Thoracic aorta (tissue), 2 donors: ENCODE measurements around the gene ARPC5L. TPM values are rescaled to one million over a fixed set of nuclear protein-coding genes. Genes with fewer than 3 reads are reported as not detected.
"Not testable (repeated sequence)": the region's sequence is repeated elsewhere in the genome, so short reads cannot be mapped to it uniquely, and the experiment has no call there.

Experiments used
- ATAC-seq: fragments of 150-250 bp; one replicate; pipeline ENCODE4 v1.8.0; 2017; ENCODE audit warnings: low read depth; ENCODE audit not compliant: insufficient number of reproducible peaks, low FRiP score
- DNase-seq: peaks from one replicate; pipeline ENCODE4 v3.0.0-alpha.2; 2020; ENCODE audit warnings: low spot score
- H3K27ac ChIP-seq, 2 donors: fragments of 200-600 bp; sonication (generic); 1 replicate in 1 of 2; 2 replicates in 1 of 2; pipeline ENCODE4 v1.5.1; 2016; ENCODE audit warnings: mild to moderate bottlenecking in 2 of 2, moderate library complexity in 2 of 2
- H3K27me3 ChIP-seq: fragments of 200-600 bp; sonication (generic); replicated peaks from 2 replicates; pipeline ENCODE4 v1.6.0; 2016; ENCODE audit warnings: mild to moderate bottlenecking; ENCODE audit not compliant: insufficient read depth
- H3K36me3 ChIP-seq: fragments of 200-600 bp; sonication (generic); one replicate; pipeline ENCODE4 v1.5.1; 2016
- H3K4me1 ChIP-seq, 2 donors: fragments of 200-600 bp; sonication (generic); 1 replicate in 1 of 2; 2 replicates in 1 of 2; pipeline versions ENCODE4 v1.5.1 to v1.6.0; 2016; ENCODE audit warnings: low read depth in 2 of 2, mild to moderate bottlenecking in 1 of 2; ENCODE audit not compliant: control insufficient read depth in 1 of 2
- H3K4me3 ChIP-seq: fragments of 200-600 bp; sonication (generic); 2 replicates; pipeline ENCODE4 v1.5.1; 2016; ENCODE audit warnings: mild to moderate bottlenecking
- H3K9me3 ChIP-seq: fragments of 200-600 bp; sonication (generic); 2 replicates; pipeline ENCODE4 v1.5.1; 2016
- total RNA-seq, 2 donors: library from RNA; depleted of rRNA; stranded (reverse); fragments of >200 nt; gene quantifications; one replicate each; pipeline versions ENCODE4 v1.1.0 to v1.2.3, GENCODE V29; 2016
- TF ChIP-seq, protein P1 (sequence below): fragments of 200-600 bp; sonication (generic); IDR thresholded peaks from one replicate; pipeline ENCODE4 v1.5.1; 2019; ENCODE audit warnings: antibody characterized with exemption

Gene ARPC5L
- total RNA-seq, 2 donors from 2014 or later = 14.1 to 22.8 TPM

DNA sequence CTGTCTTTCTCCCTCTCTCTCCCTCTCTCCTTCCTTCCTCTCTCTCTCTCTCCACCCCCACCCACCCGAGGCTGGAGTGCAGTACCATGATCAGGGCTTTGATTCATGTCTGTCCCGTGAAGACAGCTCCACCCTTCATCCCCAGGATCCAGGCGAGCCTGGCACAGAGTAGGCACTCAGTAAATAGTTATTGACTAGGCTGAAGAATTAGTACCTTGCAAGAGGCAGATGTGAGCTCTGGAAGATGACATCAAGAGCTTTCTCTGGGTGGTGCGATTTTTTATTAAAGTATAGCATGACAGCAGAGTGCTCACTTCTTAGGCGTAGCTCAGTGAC lies 32.6 kb upstream of the ARPC5L start:
- H3K9me3 ChIP-seq = peaks cover 3% of the 10 kb centered on the region

DNA sequence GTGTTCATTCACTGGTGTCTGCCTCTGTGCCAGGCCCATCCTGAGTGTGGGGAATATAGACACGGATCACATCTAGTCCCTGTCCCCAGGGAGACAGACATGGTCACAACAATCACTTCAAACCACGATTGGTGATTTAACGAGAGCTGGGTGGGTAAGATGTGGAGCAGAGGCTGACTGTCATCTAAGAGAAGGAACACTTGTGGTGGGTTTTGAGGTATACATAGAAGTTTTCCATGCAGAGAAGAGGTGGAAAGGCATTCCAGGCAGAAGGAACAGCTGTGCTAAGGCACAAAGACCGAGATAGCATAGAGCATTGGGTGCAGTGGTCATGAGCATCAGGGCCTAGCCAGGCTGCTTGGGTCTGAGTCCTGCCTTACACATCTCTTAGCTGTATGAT lies 31.3 kb upstream of the ARPC5L start:
- Histone ChIP-seq H3K27me3 (no peaks in the 10 kb centered on the region), H3K9me3 (no peaks in the 10 kb centered on the region), H3K36me3 (no peaks in the 10 kb centered on the region), H3K4me1 (peaks cover 0 to 9% of the 10 kb centered on the region in 2 donors), H3K27ac (no peak overlapping the region), H3K4me3 (no peak overlapping the region)
- TF ChIP-seq, protein P1, sequence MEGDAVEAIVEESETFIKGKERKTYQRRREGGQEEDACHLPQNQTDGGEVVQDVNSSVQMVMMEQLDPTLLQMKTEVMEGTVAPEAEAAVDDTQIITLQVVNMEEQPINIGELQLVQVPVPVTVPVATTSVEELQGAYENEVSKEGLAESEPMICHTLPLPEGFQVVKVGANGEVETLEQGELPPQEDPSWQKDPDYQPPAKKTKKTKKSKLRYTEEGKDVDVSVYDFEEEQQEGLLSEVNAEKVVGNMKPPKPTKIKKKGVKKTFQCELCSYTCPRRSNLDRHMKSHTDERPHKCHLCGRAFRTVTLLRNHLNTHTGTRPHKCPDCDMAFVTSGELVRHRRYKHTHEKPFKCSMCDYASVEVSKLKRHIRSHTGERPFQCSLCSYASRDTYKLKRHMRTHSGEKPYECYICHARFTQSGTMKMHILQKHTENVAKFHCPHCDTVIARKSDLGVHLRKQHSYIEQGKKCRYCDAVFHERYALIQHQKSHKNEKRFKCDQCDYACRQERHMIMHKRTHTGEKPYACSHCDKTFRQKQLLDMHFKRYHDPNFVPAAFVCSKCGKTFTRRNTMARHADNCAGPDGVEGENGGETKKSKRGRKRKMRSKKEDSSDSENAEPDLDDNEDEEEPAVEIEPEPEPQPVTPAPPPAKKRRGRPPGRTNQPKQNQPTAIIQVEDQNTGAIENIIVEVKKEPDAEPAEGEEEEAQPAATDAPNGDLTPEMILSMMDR = no peak
- ATAC-seq = no peak
- DNase-seq = no peak

More for the DNA sequence above, 32.6 kb upstream of the ARPC5L start:
- H3K4me3 ChIP-seq = no peak overlapping the region
- no peak overlapping the region for H3K27ac ChIP-seq
- TF ChIP-seq, protein P1 = no peak
- ATAC-seq = no peak
- H3K4me1 ChIP-seq = no peaks in the 10 kb centered on the region
- H3K36me3 ChIP-seq = no peaks in the 10 kb centered on the region
- H3K27me3 ChIP-seq = no peaks in the 10 kb centered on the region
- DNase-seq = no peak

DNA sequence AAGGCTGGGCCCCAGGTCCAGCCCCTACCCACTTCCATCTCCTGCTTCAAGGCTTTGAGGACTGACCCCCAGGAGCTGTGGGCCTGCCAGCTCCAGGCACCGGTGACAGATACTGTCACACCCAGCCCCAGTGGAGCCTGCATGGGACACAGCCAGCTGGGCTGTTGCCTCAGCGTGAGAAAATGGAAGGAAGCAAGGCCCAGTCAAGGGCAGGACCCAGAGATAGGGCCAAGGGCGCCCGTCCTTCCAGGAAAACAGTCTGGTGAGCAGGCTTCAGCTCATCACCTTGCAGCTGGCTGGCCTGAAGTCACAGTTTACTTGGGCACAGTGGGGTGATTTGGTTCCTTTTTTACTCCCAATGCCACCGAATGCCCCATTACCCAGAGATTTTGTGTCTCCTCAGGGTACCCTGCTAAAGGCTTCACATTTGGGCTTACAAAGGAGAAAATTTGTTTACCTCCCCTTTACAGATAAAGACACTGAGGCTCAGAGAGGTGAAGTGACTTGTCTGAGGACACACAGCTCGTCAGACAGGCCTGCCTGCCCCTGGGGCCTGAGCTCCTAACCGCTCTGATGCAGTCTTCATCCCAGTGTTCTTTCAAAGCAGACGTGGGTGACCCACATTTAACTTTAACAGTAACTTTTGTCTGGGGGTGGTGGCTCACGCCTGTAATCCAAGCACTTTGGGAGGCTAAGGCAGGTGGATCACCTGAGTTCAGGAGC lies 30.1 kb upstream of the ARPC5L start:
- no peak for ATAC-seq
- no peaks in the 10 kb centered on the region for H3K36me3 ChIP-seq

DNA sequence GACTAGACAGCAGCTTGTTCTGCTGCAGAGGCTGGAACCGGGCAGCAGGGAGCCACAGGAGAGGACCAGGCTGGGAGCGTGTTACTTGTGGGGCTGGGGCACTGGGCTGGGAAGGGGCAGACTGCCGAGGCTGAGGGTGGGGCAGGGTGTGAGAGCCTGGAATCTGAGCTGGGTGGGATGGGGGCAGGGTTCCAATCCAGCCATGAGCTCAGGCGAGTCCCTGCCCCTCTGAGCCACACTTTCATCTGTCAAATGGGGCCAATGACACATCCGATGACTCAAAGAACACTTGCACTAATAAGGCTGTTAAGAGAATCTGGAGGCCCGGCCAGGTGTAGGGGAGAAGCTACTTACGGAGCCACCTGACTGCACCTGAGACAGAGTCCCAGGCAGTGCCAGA lies 27.3 kb upstream of the ARPC5L start:
- peaks cover 0 to 9% of the 10 kb centered on the region in 2 donors for H3K4me1 ChIP-seq
- H3K4me3 ChIP-seq = no peak overlapping the region
- ATAC-seq = no peak
- no peaks in the 10 kb centered on the region for H3K9me3 ChIP-seq
- H3K27ac ChIP-seq = no peak overlapping the region
- H3K27me3 ChIP-seq = no peaks in the 10 kb centered on the region
- DNase-seq = no peak
- TF ChIP-seq, protein P1 = no peak
- H3K36me3 ChIP-seq = no peaks in the 10 kb centered on the region

More for the DNA sequence above, 30.1 kb upstream of the ARPC5L start:
- peaks cover 0 to 9% of the 10 kb centered on the region in 2 donors for H3K4me1 ChIP-seq
- no peaks in the 10 kb centered on the region for H3K9me3 ChIP-seq
- H3K4me3 ChIP-seq = no peak overlapping the region
- no peaks in the 10 kb centered on the region for H3K27me3 ChIP-seq
- no peak overlapping the region for H3K27ac ChIP-seq
- DNase-seq = no peak
- TF ChIP-seq, protein P1 = no peak

DNA sequence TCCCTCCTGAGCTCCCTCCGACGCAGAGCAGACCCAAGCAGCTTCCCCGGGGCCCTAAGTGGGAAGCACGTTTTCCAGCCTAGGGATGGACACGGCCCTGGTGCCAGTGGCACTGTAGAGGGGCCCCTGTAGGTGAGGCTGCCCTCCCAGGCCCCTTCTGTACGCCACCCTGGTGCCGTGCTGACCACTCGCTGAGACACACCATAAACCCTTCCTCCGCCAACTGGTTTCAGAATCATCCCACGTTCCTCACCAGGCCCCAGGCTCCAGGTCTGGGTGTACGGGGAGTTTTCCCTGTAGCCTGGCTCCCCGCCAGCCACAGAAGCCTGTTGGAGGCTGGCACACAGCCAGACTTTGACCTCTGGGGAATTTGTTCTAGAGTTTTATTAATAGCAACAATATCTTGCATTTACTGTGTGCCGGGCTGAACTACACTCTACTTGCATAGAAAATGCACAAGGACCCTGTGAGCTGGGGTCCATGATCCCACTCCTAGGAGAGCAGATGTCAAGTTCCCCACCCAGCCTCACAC lies 26.8 kb upstream of the ARPC5L start:
- Histone ChIP-seq H3K27ac (no peak overlapping the region), H3K4me3 (no peak overlapping the region), H3K27me3 (no peaks in the 10 kb centered on the region), H3K4me1 (peaks cover 0 to 9% of the 10 kb centered on the region in 2 donors), H3K9me3 (no peaks in the 10 kb centered on the region), H3K36me3 (no peaks in the 10 kb centered on the region)
- DNase-seq = no peak
- TF ChIP-seq, protein P1 = no peak
- no peak for ATAC-seq

DNA sequence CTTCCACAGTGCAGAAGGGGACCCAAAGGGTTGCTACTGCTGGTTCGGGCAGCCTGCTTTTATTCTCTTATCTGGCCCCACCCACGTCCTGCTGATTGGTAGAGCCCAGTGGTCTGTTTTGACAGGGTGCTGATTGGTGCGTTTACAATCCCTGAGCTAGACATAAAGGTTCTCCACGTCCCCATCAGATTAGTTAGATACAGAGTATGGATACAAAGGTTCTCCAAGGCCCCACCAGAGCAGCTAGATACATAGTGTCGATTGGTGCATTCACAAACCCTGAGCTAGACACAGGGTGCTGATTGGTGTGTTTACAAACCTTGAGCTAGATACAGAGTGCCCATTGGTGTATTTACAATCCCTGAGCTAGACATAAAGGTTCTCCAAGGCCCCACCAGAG lies 23.8 kb upstream of the ARPC5L start:
- not testable (repeated sequence) for H3K4me3 ChIP-seq, ATAC-seq, H3K9me3 ChIP-seq, H3K27ac ChIP-seq, H3K36me3 ChIP-seq, H3K27me3 ChIP-seq, DNase-seq, H3K4me1 ChIP-seq

DNA sequence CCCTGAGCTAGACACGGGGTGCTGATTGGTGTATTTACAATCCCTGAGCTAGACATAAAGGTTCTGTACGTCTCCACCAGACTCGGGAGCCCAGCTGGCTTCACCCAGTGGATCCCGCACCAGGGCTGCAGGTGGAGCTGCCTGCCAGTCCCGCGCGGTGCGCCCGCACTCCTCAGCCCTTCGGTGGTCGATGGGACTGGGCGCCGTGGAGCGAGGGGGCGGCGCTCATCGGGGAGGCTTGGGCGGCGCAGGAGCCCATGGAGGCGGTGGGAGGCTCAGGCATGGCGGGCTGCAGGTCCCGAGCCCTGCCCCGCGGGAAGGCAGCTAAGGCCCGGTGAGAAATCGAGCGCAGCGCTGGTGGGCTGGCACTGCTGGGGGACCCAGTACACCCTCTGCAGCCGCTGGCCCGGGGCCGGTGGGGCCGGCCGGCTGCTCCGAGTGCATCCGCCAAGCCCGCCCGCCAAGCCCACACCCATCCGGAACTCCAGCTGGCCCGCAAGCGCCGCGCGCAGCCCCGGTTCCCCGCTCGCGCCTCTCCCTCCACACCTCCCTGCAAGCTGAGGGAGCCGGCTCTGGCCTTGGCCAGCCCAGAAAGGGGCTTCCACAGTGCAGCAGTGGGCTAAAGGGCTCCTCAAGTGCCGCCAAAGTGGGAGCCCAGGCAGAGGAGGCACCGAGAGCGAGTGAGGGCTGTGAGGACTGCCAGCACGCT lies 23.2 kb upstream of the ARPC5L start:
- H3K27ac ChIP-seq, H3K36me3 ChIP-seq, H3K9me3 ChIP-seq, ATAC-seq, H3K27me3 ChIP-seq, H3K4me1 ChIP-seq, DNase-seq: not testable (repeated sequence)
- peak overlapping the region; percentile 36 for H3K4me3 ChIP-seq
